ENCODE data around the gene HIF1A.
A peak's percentile ranks its signal among the peaks of the same experiment; 100 is the strongest.
"Not testable (repeated sequence)": the region's sequence is repeated elsewhere in the genome, so short reads cannot be mapped to it uniquely, and the experiment has no call there.

The HIF1A gene

DNA sequence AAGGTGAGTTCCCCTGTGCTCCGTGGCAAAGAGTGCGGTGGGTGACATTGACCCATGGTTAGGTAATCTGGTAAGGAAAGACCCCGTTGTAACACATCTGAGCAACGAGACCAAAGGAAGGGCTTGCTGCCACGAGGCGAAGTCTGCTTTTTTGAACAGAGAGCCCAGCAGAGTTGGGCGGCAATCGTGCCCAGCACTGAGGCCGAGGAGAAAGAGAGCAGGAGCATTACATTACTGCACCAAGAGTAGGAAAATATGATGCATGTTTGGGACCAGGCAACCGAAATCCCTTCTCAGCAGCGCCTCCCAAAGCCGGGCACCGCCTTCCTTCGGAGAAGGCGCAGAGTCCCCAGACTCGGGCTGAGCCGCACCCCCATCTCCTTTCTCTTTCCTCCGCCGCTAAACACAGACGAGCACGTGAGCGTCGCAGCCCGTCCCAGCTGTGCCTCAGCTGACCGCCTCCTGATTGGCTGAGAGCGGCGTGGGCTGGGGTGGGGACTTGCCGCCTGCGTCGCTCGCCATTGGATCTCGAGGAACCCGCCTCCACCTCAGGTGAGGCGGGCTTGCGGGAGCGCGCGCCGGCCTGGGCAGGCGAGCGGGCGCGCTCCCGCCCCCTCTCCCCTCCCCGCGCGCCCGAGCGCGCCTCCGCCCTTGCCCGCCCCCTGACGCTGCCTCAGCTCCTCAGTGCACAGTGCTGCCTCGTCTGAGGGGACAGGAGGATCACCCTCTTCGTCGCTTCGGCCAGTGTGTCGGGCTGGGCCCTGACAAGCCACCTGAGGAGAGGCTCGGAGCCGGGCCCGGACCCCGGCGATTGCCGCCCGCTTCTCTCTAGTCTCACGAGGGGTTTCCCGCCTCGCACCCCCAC is at the start of gene HIF1A:
Gene HIF1A, plus strand, starts transcription at position 684 of the 865 bp plus-strand sequence. CDS start 292 bp downstream, outside the sequence.
- peak; percentile 90 to 93 for DNase-seq (ENCODE audit: low read depth in 2 of 2)

DNA sequence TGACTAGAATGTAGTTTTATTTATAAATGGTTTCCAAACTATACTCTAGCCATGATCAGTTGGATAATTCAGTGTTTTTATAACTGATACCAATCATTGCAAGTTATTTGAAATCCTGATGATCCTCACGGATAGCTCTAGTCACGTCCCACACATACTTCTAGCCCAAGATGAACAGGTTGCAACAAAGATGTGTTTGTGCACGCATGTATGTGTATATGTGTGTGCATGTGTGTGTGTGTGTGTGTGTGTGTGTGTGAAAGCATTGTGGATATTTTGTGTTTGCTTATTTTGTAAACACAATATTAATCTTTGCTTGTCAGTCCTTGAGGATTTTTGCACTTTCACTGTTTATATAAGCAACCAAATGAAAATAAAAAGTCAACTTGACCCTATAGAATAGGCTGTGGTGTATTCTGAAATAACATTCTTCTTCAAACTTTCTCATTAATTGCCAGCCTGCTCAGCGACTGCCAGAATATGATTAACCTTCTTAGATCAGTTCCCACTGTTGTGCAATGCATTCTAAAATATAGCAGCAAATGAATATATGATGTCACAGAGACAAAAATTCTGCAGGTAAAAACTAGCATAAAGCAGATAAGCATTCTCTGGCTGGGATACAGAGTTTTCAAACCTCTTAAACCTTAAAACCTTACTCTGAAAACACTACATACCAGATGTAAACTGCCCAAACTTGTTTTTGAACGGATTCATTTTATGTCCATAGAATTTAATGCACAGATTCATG is 48.8 kb upstream of the HIF1A start:
- no peak for DNase-seq (ENCODE audit: low read depth in 2 of 2)

- no peak for DNase-seq (ENCODE audit: low read depth in 2 of 2)
Observed at GRCh38 chr14:61647704-61648103, 47.6 kb upstream of the HIF1A start.

- DNase-seq (ENCODE audit: low read depth in 2 of 2) = no peak
Observed at GRCh38 chr14:61648377-61648776, 46.9 kb upstream of the HIF1A start.

DNA sequence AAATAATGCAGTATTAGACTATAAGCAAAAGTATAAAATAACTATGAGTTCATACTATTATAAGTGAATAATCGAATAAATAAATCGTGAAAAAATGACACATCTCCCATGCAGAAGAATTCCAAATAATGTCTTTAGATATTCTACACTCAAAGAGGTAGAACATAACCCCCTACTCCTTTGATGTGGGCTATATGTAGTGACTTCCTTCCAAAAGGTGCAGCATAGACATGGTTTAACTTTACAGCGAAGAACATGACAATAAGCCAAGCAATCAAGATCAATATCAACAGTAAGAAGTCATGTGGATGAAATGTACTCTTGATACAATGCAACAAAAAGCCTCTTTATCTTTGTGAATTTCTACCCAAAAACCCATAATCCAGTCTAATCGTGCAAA is 46.0 kb upstream of the HIF1A start:
- no peak for DNase-seq (ENCODE audit: low read depth in 2 of 2)

DNA sequence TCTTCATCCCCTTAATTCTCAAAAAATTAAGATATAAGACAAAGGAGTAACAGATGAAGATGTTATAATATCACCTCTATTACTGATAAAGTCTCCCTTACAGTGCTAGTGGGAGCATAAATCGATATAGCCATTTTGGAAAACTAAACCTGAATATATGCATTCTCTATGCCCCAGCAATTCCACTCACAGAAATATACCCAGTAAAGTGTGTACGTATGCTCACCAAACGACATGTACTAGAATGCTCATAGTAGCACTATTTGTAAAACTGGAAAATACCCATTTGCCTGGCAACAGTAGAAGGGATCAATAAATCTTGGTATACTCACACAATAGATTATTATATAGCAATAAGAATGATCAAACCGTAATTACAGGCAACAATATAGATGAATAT is 44.0 kb upstream of the HIF1A start:
- DNase-seq (ENCODE audit: low read depth in 2 of 2) = no peak

DNA sequence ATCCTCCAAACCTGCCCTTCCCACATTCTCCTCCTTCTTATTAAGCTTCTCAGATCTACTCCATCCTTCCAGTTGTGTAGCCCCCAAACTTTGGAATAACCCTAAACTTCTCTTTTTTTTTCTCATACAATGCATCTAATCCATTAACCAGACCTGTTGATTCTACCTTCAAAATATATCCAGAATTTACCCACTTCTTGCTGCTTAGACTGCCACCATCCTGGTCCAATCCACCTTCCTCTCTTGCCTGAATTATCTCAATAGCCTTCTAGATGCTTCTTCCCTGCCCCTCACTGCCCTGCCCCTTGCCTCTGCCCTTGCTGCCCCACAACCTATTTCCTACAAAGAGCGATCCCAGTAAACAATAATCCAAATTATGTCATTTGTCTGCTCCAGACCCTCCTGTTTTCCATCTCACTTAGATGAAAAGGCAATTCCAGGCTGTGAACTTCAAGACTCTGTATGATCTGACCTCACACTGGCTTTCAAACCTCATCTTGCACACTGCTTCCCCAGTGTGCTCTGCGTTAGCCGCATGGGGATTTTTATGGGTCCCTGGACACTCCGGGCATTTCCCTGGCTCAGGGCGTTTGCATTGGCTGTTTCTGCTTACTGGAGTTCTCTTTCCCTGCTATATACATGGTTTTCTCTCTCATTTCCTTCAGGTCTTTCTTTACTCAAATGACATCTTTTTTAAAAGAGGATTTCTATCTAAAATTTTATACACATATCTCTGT is 42.6 kb upstream of the HIF1A start:
- DNase-seq (ENCODE audit: low read depth in 2 of 2) = no peak

DNA sequence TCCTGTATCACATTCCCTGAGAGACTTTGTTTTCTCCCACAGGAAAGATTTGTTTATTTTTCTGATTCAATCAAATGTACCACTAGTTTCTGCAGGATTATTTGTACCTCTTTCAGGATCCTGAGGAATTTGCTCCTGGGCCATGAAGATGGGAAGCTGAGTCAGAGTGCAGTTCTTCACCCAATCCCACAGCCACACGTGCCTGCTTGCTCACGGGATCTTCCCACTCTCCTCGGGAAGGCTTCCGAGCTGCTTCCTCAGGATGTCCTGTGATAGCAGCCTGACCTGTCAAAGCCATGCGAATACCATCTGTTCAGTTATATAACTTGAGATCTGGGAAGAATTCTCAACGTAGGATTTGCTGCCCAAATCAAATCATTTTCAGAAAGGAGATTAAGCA is 41.8 kb upstream of the HIF1A start:
- DNase-seq (ENCODE audit: low read depth in 2 of 2) = no peak

DNA sequence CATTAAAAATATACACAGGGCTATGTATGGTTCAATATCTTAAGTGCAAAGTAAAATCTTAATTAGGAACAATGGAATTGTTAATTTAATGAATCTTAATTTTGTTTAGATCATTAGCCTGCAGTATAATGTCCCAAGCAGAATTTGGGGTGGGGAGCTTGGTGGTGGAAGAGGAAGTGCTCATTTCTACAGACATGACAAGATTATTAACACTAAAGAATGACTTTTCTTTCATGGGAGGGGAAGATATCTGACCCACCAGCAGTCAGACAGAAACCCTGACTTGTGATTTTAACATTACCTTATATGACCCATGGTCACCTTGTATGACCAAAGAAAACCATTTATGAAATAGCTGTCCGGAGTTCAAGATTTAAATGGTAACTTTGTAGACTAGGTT is 41.3 kb upstream of the HIF1A start:
- no peak for DNase-seq (ENCODE audit: low read depth in 2 of 2)

- DNase-seq (ENCODE audit: low read depth in 2 of 2) = no peak
Observed at GRCh38 chr14:61655777-61656176, 39.5 kb upstream of the HIF1A start.

- DNase-seq (ENCODE audit: low read depth in 2 of 2) = no peak
Observed at GRCh38 chr14:61656341-61656740, 39.0 kb upstream of the HIF1A start.

GRCh38 chr14:61658111-61658510 is 37.2 kb upstream of the HIF1A start:
- not testable (repeated sequence) for DNase-seq (ENCODE audit: low read depth in 2 of 2)

DNA sequence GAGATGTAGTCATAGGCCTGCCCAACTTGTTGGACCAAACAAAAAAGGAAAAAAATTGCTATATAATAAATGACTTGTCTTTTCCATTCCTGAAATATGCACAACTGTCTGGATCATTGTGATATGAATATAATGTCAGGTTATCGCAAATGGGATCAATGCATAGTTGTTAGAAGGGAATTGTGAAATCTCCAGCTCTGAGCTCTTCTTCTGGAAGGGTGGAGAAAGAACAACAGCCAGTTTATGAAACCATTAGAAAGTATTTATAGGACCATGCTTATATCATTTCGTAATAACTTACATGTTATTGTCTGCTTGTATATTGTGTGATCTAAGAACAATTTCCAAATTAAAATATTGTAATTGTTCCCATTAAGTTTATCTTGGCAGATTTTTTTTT is 35.7 kb upstream of the HIF1A start:
- DNase-seq (ENCODE audit: low read depth in 2 of 2) = no peak

- DNase-seq (ENCODE audit: low read depth in 2 of 2) = no peak
Observed at GRCh38 chr14:61661471-61662400, 33.6 kb upstream of the HIF1A start.

GRCh38 chr14:61662437-61663311 is 32.6 kb upstream of the HIF1A start:
- DNase-seq (ENCODE audit: low read depth in 2 of 2) = peak; percentile 25

- no peak for DNase-seq (ENCODE audit: low read depth in 2 of 2)
Observed at GRCh38 chr14:61663312-61663979, 31.9 kb upstream of the HIF1A start.

GRCh38 chr14:61668282-61668681 is 27.0 kb upstream of the HIF1A start:
- no peak for DNase-seq (ENCODE audit: low read depth in 2 of 2)

GRCh38 chr14:61670576-61670975 is 24.7 kb upstream of the HIF1A start:
- no peak for DNase-seq (ENCODE audit: low read depth in 2 of 2)

- no peak for DNase-seq (ENCODE audit: low read depth in 2 of 2)
Observed at GRCh38 chr14:61671082-61671481, 24.2 kb upstream of the HIF1A start.

- DNase-seq (ENCODE audit: low read depth in 2 of 2) = no peak
Observed at GRCh38 chr14:61672796-61673195, 22.5 kb upstream of the HIF1A start.
